Measurements from ENCODE around the gene GRAPL.
"Not testable (repeated sequence)": the region's sequence is repeated elsewhere in the genome, so short reads cannot be mapped to it uniquely, and the experiment has no call there.

DNA sequence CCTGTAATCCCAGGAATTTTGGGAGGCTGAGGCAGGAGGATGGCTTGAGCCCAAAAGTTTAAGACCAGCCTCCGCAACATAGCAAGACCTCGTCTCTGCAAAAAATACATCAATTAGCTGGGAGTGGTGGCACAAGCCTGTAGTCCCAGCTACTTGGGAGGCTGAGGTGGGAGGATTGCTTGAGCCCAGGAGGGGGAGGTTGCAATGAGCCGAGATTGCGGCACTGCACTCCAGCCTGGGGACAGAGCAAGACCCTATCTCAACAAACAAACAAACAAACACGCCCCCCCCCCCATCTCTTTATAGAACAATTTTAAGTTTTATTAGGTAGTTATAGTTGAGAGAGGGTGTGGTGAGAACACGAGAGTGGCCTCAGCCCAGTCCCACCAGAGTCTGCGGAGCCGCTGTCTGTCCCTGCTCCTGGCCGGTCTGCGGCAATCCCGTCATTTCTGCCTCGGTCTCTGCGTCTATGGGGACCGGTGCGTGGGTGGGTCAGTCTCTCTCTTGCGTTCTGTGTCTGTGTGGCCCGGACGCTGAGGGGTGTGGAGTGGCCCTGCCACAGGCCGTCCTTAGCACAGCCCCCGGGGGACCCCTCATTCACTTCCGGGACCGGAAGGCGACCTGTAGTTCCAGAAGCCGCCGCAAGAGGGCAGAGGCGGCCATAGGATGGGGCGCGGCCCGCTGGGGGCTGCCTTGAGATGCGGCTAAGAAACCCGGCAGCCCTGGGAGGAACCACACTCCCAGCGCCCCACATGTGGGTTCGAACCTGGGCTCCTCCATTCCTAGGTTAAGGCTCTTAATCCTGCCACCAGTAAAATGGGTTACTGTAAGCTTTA is 53.9 kb downstream of the GRAPL start:
- not testable (repeated sequence) for TF ChIP-seq POLR2A, EP300 (IDR thresholded peaks at IDR 0.05)
- TF ChIP-seq, protein P1, sequence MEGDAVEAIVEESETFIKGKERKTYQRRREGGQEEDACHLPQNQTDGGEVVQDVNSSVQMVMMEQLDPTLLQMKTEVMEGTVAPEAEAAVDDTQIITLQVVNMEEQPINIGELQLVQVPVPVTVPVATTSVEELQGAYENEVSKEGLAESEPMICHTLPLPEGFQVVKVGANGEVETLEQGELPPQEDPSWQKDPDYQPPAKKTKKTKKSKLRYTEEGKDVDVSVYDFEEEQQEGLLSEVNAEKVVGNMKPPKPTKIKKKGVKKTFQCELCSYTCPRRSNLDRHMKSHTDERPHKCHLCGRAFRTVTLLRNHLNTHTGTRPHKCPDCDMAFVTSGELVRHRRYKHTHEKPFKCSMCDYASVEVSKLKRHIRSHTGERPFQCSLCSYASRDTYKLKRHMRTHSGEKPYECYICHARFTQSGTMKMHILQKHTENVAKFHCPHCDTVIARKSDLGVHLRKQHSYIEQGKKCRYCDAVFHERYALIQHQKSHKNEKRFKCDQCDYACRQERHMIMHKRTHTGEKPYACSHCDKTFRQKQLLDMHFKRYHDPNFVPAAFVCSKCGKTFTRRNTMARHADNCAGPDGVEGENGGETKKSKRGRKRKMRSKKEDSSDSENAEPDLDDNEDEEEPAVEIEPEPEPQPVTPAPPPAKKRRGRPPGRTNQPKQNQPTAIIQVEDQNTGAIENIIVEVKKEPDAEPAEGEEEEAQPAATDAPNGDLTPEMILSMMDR (IDR thresholded peaks at IDR 0.05) = not testable (repeated sequence)
